ENCODE results near the gene PRKCA.

The PRKCA gene

GRCh38 chr17:66447159-66447558 is 144.7 kb downstream of the PRKCA start:
- H3K27ac ChIP-seq, result no peak overlapping the region
- H3K4me1 ChIP-seq (ENCODE audit: control insufficient read depth in 1 of 2, insufficient read depth in 1 of 2, low read depth in 1 of 2, low read length in 1 of 2), result no peaks in the 10 kb centered on the region
- TF ChIP-seq, protein P1, sequence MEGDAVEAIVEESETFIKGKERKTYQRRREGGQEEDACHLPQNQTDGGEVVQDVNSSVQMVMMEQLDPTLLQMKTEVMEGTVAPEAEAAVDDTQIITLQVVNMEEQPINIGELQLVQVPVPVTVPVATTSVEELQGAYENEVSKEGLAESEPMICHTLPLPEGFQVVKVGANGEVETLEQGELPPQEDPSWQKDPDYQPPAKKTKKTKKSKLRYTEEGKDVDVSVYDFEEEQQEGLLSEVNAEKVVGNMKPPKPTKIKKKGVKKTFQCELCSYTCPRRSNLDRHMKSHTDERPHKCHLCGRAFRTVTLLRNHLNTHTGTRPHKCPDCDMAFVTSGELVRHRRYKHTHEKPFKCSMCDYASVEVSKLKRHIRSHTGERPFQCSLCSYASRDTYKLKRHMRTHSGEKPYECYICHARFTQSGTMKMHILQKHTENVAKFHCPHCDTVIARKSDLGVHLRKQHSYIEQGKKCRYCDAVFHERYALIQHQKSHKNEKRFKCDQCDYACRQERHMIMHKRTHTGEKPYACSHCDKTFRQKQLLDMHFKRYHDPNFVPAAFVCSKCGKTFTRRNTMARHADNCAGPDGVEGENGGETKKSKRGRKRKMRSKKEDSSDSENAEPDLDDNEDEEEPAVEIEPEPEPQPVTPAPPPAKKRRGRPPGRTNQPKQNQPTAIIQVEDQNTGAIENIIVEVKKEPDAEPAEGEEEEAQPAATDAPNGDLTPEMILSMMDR (IDR thresholded peaks at IDR 0.05), result no peak
- H3K36me3 ChIP-seq, result no peaks in the 10 kb centered on the region
- H3K4me3 ChIP-seq (ENCODE audit: low read depth in 1 of 2, low read length in 1 of 2), result no peak overlapping the region
- no peaks in the 10 kb centered on the region for H3K27me3 ChIP-seq
- no peaks in the 10 kb centered on the region for H3K9me3 ChIP-seq

DNA sequence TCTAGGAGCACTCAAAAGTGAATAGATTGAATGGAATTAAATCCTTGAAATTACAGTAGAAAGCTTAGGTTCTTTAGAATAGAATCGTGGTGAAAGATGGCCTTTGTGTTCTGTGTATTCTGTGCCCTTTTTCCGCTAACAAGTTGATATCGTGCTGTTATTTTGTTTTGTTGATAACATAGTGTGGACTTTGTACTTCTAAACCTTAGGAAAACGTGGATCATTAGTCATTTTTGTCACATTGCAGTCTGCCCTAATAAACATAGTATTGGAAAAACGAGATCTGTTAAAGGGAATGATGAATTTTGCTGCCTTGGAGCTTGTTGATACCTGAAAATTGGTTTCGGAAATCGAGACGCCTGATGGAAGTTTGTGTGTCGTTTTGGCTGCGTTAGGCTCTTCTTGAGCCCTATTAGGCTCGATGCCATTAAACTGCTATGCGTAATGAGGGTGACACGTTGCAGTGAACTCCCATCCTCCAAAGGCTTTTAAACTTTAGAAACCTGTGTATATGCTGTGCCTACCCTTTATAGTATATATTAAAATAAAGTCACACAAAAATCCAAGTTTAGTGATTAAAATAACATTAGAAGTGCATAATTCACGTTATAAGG is 145.7 kb downstream of the PRKCA start:
- H3K36me3 ChIP-seq, result no peaks in the 10 kb centered on the region
- H3K27me3 ChIP-seq, result no peaks in the 10 kb centered on the region
- H3K4me3 ChIP-seq (ENCODE audit: low read depth in 1 of 2, low read length in 1 of 2), result no peak overlapping the region
- no peak overlapping the region for H3K27ac ChIP-seq
- TF ChIP-seq, protein P1 (IDR thresholded peaks at IDR 0.05), result no peak
- H3K9me3 ChIP-seq, result no peaks in the 10 kb centered on the region
- no peaks in the 10 kb centered on the region for H3K4me1 ChIP-seq (ENCODE audit: control insufficient read depth in 1 of 2, insufficient read depth in 1 of 2, low read depth in 1 of 2, low read length in 1 of 2)

- Histone ChIP-seq H3K4me3 (ENCODE audit: low read depth in 1 of 2, low read length in 1 of 2) (no peak overlapping the region), H3K4me1 (ENCODE audit: control insufficient read depth in 1 of 2, insufficient read depth in 1 of 2, low read depth in 1 of 2, low read length in 1 of 2) (no peaks in the 10 kb centered on the region)
- TF ChIP-seq, protein P1 (IDR thresholded peaks at IDR 0.05), result no peak
Observed at GRCh38 chr17:66449418-66449977, 147.1 kb downstream of the PRKCA start.

GRCh38 chr17:66450008-66450851 is 147.8 kb downstream of the PRKCA start:
- Histone ChIP-seq H3K9me3 (no peaks in the 10 kb centered on the region), H3K4me1 (ENCODE audit: control insufficient read depth in 1 of 2, insufficient read depth in 1 of 2, low read depth in 1 of 2, low read length in 1 of 2) (no peaks in the 10 kb centered on the region), H3K27ac (no peak overlapping the region), H3K4me3 (ENCODE audit: low read depth in 1 of 2, low read length in 1 of 2) (no peak overlapping the region), H3K36me3 (no peaks in the 10 kb centered on the region), H3K27me3 (no peaks in the 10 kb centered on the region)
- TF ChIP-seq, protein P1 (IDR thresholded peaks at IDR 0.05), result no peak

More at GRCh38 chr17:66449418-66449977, 147.1 kb downstream of the PRKCA start:
- Histone ChIP-seq H3K9me3 (no peaks in the 10 kb centered on the region), H3K36me3 (no peaks in the 10 kb centered on the region), H3K27ac (no peak overlapping the region), H3K27me3 (no peaks in the 10 kb centered on the region)

GRCh38 chr17:66450852-66451158 is 148.4 kb downstream of the PRKCA start:
- no peaks in the 10 kb centered on the region for H3K9me3 ChIP-seq
- H3K4me1 ChIP-seq (ENCODE audit: control insufficient read depth in 1 of 2, insufficient read depth in 1 of 2, low read depth in 1 of 2, low read length in 1 of 2), result no peaks in the 10 kb centered on the region

More at GRCh38 chr17:66450852-66451158, 148.4 kb downstream of the PRKCA start:
- Histone ChIP-seq H3K36me3 (no peaks in the 10 kb centered on the region), H3K27ac (no peak overlapping the region), H3K4me3 (ENCODE audit: low read depth in 1 of 2, low read length in 1 of 2) (no peak overlapping the region), H3K27me3 (no peaks in the 10 kb centered on the region)
- TF ChIP-seq, protein P1 (IDR thresholded peaks at IDR 0.05), result no peak

All from neutrophil (primary cell).